Astrocyte (in vitro differentiated cells and primary cell): ENCODE measurements around the gene RNPS1.

ENCODE experiments used
- CTCF ChIP-seq: IDR thresholded peaks from 2 replicates; pipeline ENCODE4 v1.5.1; 2011; ENCODE audit warnings: low read depth, mild to moderate bottlenecking, inconsistent platforms, low read length, moderate library complexity; ENCODE audit not compliant: insufficient read depth
- EZH2 ChIP-seq: IDR thresholded peaks from 2 replicates; pipeline ENCODE4 v1.6.1; 2012; ENCODE audit warnings: mild to moderate bottlenecking, low read length, inconsistent platforms; ENCODE audit not compliant: insufficient read depth

GRCh38 chr16:2292221-2292620 lies 24.3 kb upstream of the RNPS1 start:
- TF ChIP-seq CTCF = no peak
- no peak for TF ChIP-seq EZH2
